ENCODE data around the gene IL22RA2. TPM values are rescaled to one million over a fixed set of nuclear protein-coding genes. Genes with fewer than 3 reads are reported as not detected.

IL22RA2 gene
- total RNA-seq, 1 experiment from 2014 or later = not detected

- Mint-ChIP-seq H3K27me3 (ENCODE audit: unreplicated experiment) (peaks cover 15% of the 10 kb centered on the region), H3K4me3 (ENCODE audit: low read depth, unreplicated experiment) (no peak overlapping the region), H3K27ac (ENCODE audit: unreplicated experiment) (no peak overlapping the region), H3K9me3 (ENCODE audit: low read depth, unreplicated experiment) (no peaks in the 10 kb centered on the region), H3K36me3 (ENCODE audit: insufficient read depth, unreplicated experiment) (no peaks in the 10 kb centered on the region), H3K4me1 (ENCODE audit: low read depth, unreplicated experiment) (no peaks in the 10 kb centered on the region)
- CTCF ChIA-PET = no interaction called here
- BruUV-seq (replicated peaks) = no TSS peak
- no peak for DNase-seq
- intact Hi-C loops (cut with micrococcal nuclease; ENCODE audit: unreplicated experiment) = no loop called here
- TF ChIP-seq, protein P1, sequence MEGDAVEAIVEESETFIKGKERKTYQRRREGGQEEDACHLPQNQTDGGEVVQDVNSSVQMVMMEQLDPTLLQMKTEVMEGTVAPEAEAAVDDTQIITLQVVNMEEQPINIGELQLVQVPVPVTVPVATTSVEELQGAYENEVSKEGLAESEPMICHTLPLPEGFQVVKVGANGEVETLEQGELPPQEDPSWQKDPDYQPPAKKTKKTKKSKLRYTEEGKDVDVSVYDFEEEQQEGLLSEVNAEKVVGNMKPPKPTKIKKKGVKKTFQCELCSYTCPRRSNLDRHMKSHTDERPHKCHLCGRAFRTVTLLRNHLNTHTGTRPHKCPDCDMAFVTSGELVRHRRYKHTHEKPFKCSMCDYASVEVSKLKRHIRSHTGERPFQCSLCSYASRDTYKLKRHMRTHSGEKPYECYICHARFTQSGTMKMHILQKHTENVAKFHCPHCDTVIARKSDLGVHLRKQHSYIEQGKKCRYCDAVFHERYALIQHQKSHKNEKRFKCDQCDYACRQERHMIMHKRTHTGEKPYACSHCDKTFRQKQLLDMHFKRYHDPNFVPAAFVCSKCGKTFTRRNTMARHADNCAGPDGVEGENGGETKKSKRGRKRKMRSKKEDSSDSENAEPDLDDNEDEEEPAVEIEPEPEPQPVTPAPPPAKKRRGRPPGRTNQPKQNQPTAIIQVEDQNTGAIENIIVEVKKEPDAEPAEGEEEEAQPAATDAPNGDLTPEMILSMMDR (IDR thresholded peaks at IDR 0.05; ENCODE audit: unreplicated experiment) = no peak
Measured at GRCh38 chr6:137147195-137147594, 26.2 kb downstream of the IL22RA2 start.

DNA sequence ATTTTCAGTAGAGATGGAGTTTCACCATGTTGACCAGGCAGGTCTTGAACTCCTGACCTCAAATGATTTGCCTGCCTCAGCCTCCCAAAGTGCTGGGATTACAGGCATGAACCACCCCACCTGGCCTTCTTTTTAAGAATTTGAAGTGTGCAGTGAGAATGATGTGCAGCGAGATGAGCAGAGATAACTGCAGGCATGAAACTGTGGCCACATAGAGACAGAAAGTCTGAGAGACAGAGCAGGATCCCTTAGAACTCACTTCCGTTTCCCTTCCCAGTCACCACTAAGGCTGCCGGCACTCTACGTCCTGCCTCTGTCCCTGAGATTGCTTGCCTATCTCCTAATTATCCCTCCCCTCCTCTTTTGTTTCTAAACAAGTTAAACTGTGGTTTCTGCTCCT lies 27.2 kb downstream of the IL22RA2 start:
- intact Hi-C loops (cut with micrococcal nuclease; ENCODE audit: unreplicated experiment) = no loop called here
- CTCF ChIA-PET = no interaction called here
- peaks cover 15% of the 10 kb centered on the region for H3K27me3 Mint-ChIP-seq (ENCODE audit: unreplicated experiment)
- H3K4me3 Mint-ChIP-seq (ENCODE audit: low read depth, unreplicated experiment) = no peak overlapping the region
- no peaks in the 10 kb centered on the region for H3K9me3 Mint-ChIP-seq (ENCODE audit: low read depth, unreplicated experiment)
- TF ChIP-seq, protein P1 (IDR thresholded peaks at IDR 0.05; ENCODE audit: unreplicated experiment) = no peak
- no peaks in the 10 kb centered on the region for H3K36me3 Mint-ChIP-seq (ENCODE audit: insufficient read depth, unreplicated experiment)
- H3K27ac Mint-ChIP-seq (ENCODE audit: unreplicated experiment) = no peak overlapping the region
- no peak for DNase-seq
- no peaks in the 10 kb centered on the region for H3K4me1 Mint-ChIP-seq (ENCODE audit: low read depth, unreplicated experiment)
- BruUV-seq (replicated peaks) = no TSS peak

- CTCF ChIA-PET = no interaction called here
- H3K36me3 Mint-ChIP-seq (ENCODE audit: insufficient read depth, unreplicated experiment) = no peaks in the 10 kb centered on the region
- intact Hi-C loops (cut with micrococcal nuclease; ENCODE audit: unreplicated experiment) = no loop called here
- no peak overlapping the region for H3K27ac Mint-ChIP-seq (ENCODE audit: unreplicated experiment)
- peaks cover 15% of the 10 kb centered on the region for H3K27me3 Mint-ChIP-seq (ENCODE audit: unreplicated experiment)
- no peak for DNase-seq
- TF ChIP-seq, protein P1 (IDR thresholded peaks at IDR 0.05; ENCODE audit: unreplicated experiment) = no peak
- H3K4me1 Mint-ChIP-seq (ENCODE audit: low read depth, unreplicated experiment) = no peaks in the 10 kb centered on the region
- H3K4me3 Mint-ChIP-seq (ENCODE audit: low read depth, unreplicated experiment) = no peak overlapping the region
- BruUV-seq (replicated peaks) = no TSS peak
- H3K9me3 Mint-ChIP-seq (ENCODE audit: low read depth, unreplicated experiment) = no peaks in the 10 kb centered on the region
Measured at GRCh38 chr6:137145421-137145820, 28.0 kb downstream of the IL22RA2 start.

- Mint-ChIP-seq H3K27me3 (ENCODE audit: unreplicated experiment) (no peaks in the 10 kb centered on the region), H3K36me3 (ENCODE audit: insufficient read depth, unreplicated experiment) (no peaks in the 10 kb centered on the region), H3K27ac (ENCODE audit: unreplicated experiment) (no peak overlapping the region), H3K9me3 (ENCODE audit: low read depth, unreplicated experiment) (no peaks in the 10 kb centered on the region), H3K4me1 (ENCODE audit: low read depth, unreplicated experiment) (no peaks in the 10 kb centered on the region), H3K4me3 (ENCODE audit: low read depth, unreplicated experiment) (no peak overlapping the region)
- BruUV-seq (replicated peaks) = no TSS peak
- CTCF ChIA-PET = no interaction called here
- DNase-seq = no peak
- intact Hi-C loops (cut with micrococcal nuclease; ENCODE audit: unreplicated experiment) = loop anchor here (5.0 kb wide), 1 partner anchor 176 kb away; no protein-coding TSS in a partner anchor
- TF ChIP-seq, protein P1 (IDR thresholded peaks at IDR 0.05; ENCODE audit: unreplicated experiment) = no peak
Measured at GRCh38 chr6:137136065-137136464, 37.4 kb downstream of the IL22RA2 start.
